ENCODE measurements around the gene TK2.
"Not testable (repeated sequence)": the region's sequence is repeated elsewhere in the genome, so short reads cannot be mapped to it uniquely, and the experiment has no call there.

The TK2 gene

GRCh38 chr16:66507731-66508239 lies 42.1 kb downstream of the TK2 start:
- no peak overlapping the region for H3K23ac ChIP-seq (ENCODE audit: low read length)
- no peak overlapping the region for H2BK120ac ChIP-seq (ENCODE audit: low read depth, low read length)
- H3K79me2 ChIP-seq (ENCODE audit: control insufficient read depth, insufficient read depth, low read length): no peaks in the 10 kb centered on the region
- H3K56ac ChIP-seq (ENCODE audit: low read length): no peak overlapping the region
- no peak overlapping the region for H3K18ac ChIP-seq (ENCODE audit: low read length)
- no peak overlapping the region for H3K4me2 ChIP-seq (ENCODE audit: low read length)
- no peak overlapping the region for H4K5ac ChIP-seq (ENCODE audit: low read length)
- H3K4me3 ChIP-seq (ENCODE audit: low read length): no peak overlapping the region
- H3K79me1 ChIP-seq (ENCODE audit: low read length): no peaks in the 10 kb centered on the region
- WGBS (ENCODE audit: extremely low coverage, insufficient coverage, low lambda C conversion rate): no CpG with 5 or more reads among the region's 4 CpGs
- no peak overlapping the region for H2BK15ac ChIP-seq (replicated peaks; ENCODE audit: low read depth)
- no peak overlapping the region for H2BK5ac ChIP-seq (ENCODE audit: low read length)
- H2AK5ac ChIP-seq (ENCODE audit: low read length): no peak overlapping the region
- DNase-seq: no peak
- H3K27me3 ChIP-seq (ENCODE audit: insufficient read depth, low read length, poor library complexity): no peaks in the 10 kb centered on the region
- H4K8ac ChIP-seq (ENCODE audit: low read depth, low read length): no peak overlapping the region
- no peaks in the 10 kb centered on the region for H3K36me3 ChIP-seq (ENCODE audit: control insufficient read depth, insufficient read depth, low read length)
- H3K27ac ChIP-seq (ENCODE audit: low read depth, low read length): no peak overlapping the region
- peaks cover 2% of the 10 kb centered on the region for H3K4me1 ChIP-seq (ENCODE audit: control insufficient read depth, low read depth, low read length)
- no peak overlapping the region for H3K9ac ChIP-seq (ENCODE audit: low read length)
- H3K4ac ChIP-seq (ENCODE audit: low read depth, low read length): no peak overlapping the region

GRCh38 chr16:66503612-66504011 lies 46.3 kb downstream of the TK2 start:
- no peak overlapping the region for H2BK5ac ChIP-seq (ENCODE audit: low read length)
- H2BK15ac ChIP-seq (replicated peaks; ENCODE audit: low read depth): no peak overlapping the region
- no peaks in the 10 kb centered on the region for H3K4me1 ChIP-seq (ENCODE audit: control insufficient read depth, low read depth, low read length)
- DNase-seq: no peak
- no peak overlapping the region for H3K4me2 ChIP-seq (ENCODE audit: low read length)
- no peak overlapping the region for H3K4me3 ChIP-seq (ENCODE audit: low read length)
- no peak overlapping the region for H3K27ac ChIP-seq (ENCODE audit: low read depth, low read length)
- no peaks in the 10 kb centered on the region for H3K27me3 ChIP-seq (ENCODE audit: insufficient read depth, low read length, poor library complexity)
- no peaks in the 10 kb centered on the region for H3K36me3 ChIP-seq (ENCODE audit: control insufficient read depth, insufficient read depth, low read length)
- no peak overlapping the region for H3K18ac ChIP-seq (ENCODE audit: low read length)
- no peak overlapping the region for H4K8ac ChIP-seq (ENCODE audit: low read depth, low read length)
- no peak overlapping the region for H3K4ac ChIP-seq (ENCODE audit: low read depth, low read length)
- H2AK5ac ChIP-seq (ENCODE audit: low read length): no peak overlapping the region
- no peak overlapping the region for H3K56ac ChIP-seq (ENCODE audit: low read length)
- no peaks in the 10 kb centered on the region for H3K79me1 ChIP-seq (ENCODE audit: low read length)
- H4K5ac ChIP-seq (ENCODE audit: low read length): no peak overlapping the region
- no peak overlapping the region for H2BK120ac ChIP-seq (ENCODE audit: low read depth, low read length)
- no CpG with 5 or more reads among the region's 3 CpGs for WGBS (ENCODE audit: extremely low coverage, insufficient coverage, low lambda C conversion rate)
- H3K79me2 ChIP-seq (ENCODE audit: control insufficient read depth, insufficient read depth, low read length): no peaks in the 10 kb centered on the region
- no peak overlapping the region for H3K9ac ChIP-seq (ENCODE audit: low read length)
- H3K23ac ChIP-seq (ENCODE audit: low read length): no peak overlapping the region

- H3K4ac ChIP-seq (ENCODE audit: low read depth, low read length): no peak overlapping the region
- H3K79me1 ChIP-seq (ENCODE audit: low read length): no peaks in the 10 kb centered on the region
- no peak overlapping the region for H2BK120ac ChIP-seq (ENCODE audit: low read depth, low read length)
- H3K27me3 ChIP-seq (ENCODE audit: insufficient read depth, low read length, poor library complexity): no peaks in the 10 kb centered on the region
- H3K18ac ChIP-seq (ENCODE audit: low read length): no peak overlapping the region
- H2AK5ac ChIP-seq (ENCODE audit: low read length): no peak overlapping the region
- H3K36me3 ChIP-seq (ENCODE audit: control insufficient read depth, insufficient read depth, low read length): no peaks in the 10 kb centered on the region
- no peak overlapping the region for H3K9ac ChIP-seq (ENCODE audit: low read length)
- no peak overlapping the region for H2BK15ac ChIP-seq (replicated peaks; ENCODE audit: low read depth)
- H3K23ac ChIP-seq (ENCODE audit: low read length): no peak overlapping the region
- H3K4me3 ChIP-seq (ENCODE audit: low read length): no peak overlapping the region
- no peaks in the 10 kb centered on the region for H3K4me1 ChIP-seq (ENCODE audit: control insufficient read depth, low read depth, low read length)
- H2BK5ac ChIP-seq (ENCODE audit: low read length): no peak overlapping the region
- no peak overlapping the region for H3K4me2 ChIP-seq (ENCODE audit: low read length)
- no peak overlapping the region for H4K5ac ChIP-seq (ENCODE audit: low read length)
- no CpG with 5 or more reads among the region's 2 CpGs for WGBS (ENCODE audit: extremely low coverage, insufficient coverage, low lambda C conversion rate)
- no peak overlapping the region for H3K27ac ChIP-seq (ENCODE audit: low read depth, low read length)
- H3K56ac ChIP-seq (ENCODE audit: low read length): no peak overlapping the region
- no peak overlapping the region for H4K8ac ChIP-seq (ENCODE audit: low read depth, low read length)
- no peaks in the 10 kb centered on the region for H3K79me2 ChIP-seq (ENCODE audit: control insufficient read depth, insufficient read depth, low read length)
- DNase-seq: no peak
These were observed 46.9 kb downstream of the TK2 start for GRCh38 chr16:66503030-66503429.

GRCh38 chr16:66502020-66502913 lies 47.7 kb downstream of the TK2 start:
- H4K8ac ChIP-seq (ENCODE audit: low read depth, low read length): no peak overlapping the region
- no peak overlapping the region for H3K23ac ChIP-seq (ENCODE audit: low read length)
- no peak overlapping the region for H4K5ac ChIP-seq (ENCODE audit: low read length)
- no peak overlapping the region for H2BK120ac ChIP-seq (ENCODE audit: low read depth, low read length)
- no peaks in the 10 kb centered on the region for H3K79me1 ChIP-seq (ENCODE audit: low read length)
- DNase-seq: no peak
- H3K4me3 ChIP-seq (ENCODE audit: low read length): no peak overlapping the region
- 100% methylated on average over 1 of the region's 12 CpGs for WGBS (ENCODE audit: extremely low coverage, insufficient coverage, low lambda C conversion rate)
- H3K9ac ChIP-seq (ENCODE audit: low read length): no peak overlapping the region
- H3K18ac ChIP-seq (ENCODE audit: low read length): no peak overlapping the region
- no peak overlapping the region for H3K27ac ChIP-seq (ENCODE audit: low read depth, low read length)
- H2BK15ac ChIP-seq (replicated peaks; ENCODE audit: low read depth): no peak overlapping the region
- no peak overlapping the region for H2AK5ac ChIP-seq (ENCODE audit: low read length)
- no peaks in the 10 kb centered on the region for H3K36me3 ChIP-seq (ENCODE audit: control insufficient read depth, insufficient read depth, low read length)
- no peak overlapping the region for H3K4me2 ChIP-seq (ENCODE audit: low read length)
- H3K4me1 ChIP-seq (ENCODE audit: control insufficient read depth, low read depth, low read length): no peaks in the 10 kb centered on the region
- no peaks in the 10 kb centered on the region for H3K79me2 ChIP-seq (ENCODE audit: control insufficient read depth, insufficient read depth, low read length)
- H3K27me3 ChIP-seq (ENCODE audit: insufficient read depth, low read length, poor library complexity): no peaks in the 10 kb centered on the region
- H2BK5ac ChIP-seq (ENCODE audit: low read length): no peak overlapping the region
- H3K4ac ChIP-seq (ENCODE audit: low read depth, low read length): no peak overlapping the region
- H3K56ac ChIP-seq (ENCODE audit: low read length): no peak overlapping the region

- H2AK5ac ChIP-seq (ENCODE audit: low read length); H3K18ac ChIP-seq (ENCODE audit: low read length); H2BK120ac ChIP-seq (ENCODE audit: low read depth, low read length); H3K23ac ChIP-seq (ENCODE audit: low read length); H3K9ac ChIP-seq (ENCODE audit: low read length); H3K79me1 ChIP-seq (ENCODE audit: low read length); H3K79me2 ChIP-seq (ENCODE audit: control insufficient read depth, insufficient read depth, low read length); H4K5ac ChIP-seq (ENCODE audit: low read length); H3K4ac ChIP-seq (ENCODE audit: low read depth, low read length); H3K4me2 ChIP-seq (ENCODE audit: low read length); H3K56ac ChIP-seq (ENCODE audit: low read length); H4K8ac ChIP-seq (ENCODE audit: low read depth, low read length); H2BK15ac ChIP-seq (replicated peaks; ENCODE audit: low read depth); H3K4me1 ChIP-seq (ENCODE audit: control insufficient read depth, low read depth, low read length); H3K4me3 ChIP-seq (ENCODE audit: low read length); H3K27ac ChIP-seq (ENCODE audit: low read depth, low read length); H2BK5ac ChIP-seq (ENCODE audit: low read length); DNase-seq; H3K27me3 ChIP-seq (ENCODE audit: insufficient read depth, low read length, poor library complexity); H3K36me3 ChIP-seq (ENCODE audit: control insufficient read depth, insufficient read depth, low read length): not testable (repeated sequence)
- no CpG with 5 or more reads among the region's 4 CpGs for WGBS (ENCODE audit: extremely low coverage, insufficient coverage, low lambda C conversion rate)
These were observed 48.4 kb downstream of the TK2 start for GRCh38 chr16:66501563-66501962.
